GM18505 (cell line): ENCODE results near the gene CORO7.

Experiments used
- ATAC-seq: cut with Tn5 transposase; IDR thresholded peaks from one replicate; pipeline ENCODE4 v1.9.1; 2021; ENCODE audit not compliant: unreplicated experiment
- POLR2A ChIP-seq: IDR thresholded peaks from 4 replicates; pipeline ENCODE4 v1.6.1; 2011; ENCODE audit warnings: borderline replicate concordance; ENCODE audit not compliant: insufficient read depth, insufficient read length; ENCODE audit errors: extremely low read depth

The CORO7 gene

GRCh38 chr16:4435337-4436067 lies 19.1 kb upstream of the CORO7 start:
- TF ChIP-seq POLR2A: no peak
- ATAC-seq: no peak

GRCh38 chr16:4433914-4434787 lies 17.8 kb upstream of the CORO7 start:
- no peak for TF ChIP-seq POLR2A
- ATAC-seq: no peak

GRCh38 chr16:4433228-4433627 lies 16.8 kb upstream of the CORO7 start:
- ATAC-seq: no peak
- no peak for TF ChIP-seq POLR2A

GRCh38 chr16:4431023-4431422 lies 14.6 kb upstream of the CORO7 start:
- ATAC-seq: no peak
- no peak for TF ChIP-seq POLR2A

GRCh38 chr16:4428500-4428899 lies 12.1 kb upstream of the CORO7 start:
- no peak for TF ChIP-seq POLR2A
- ATAC-seq: no peak

GRCh38 chr16:4426722-4427372 lies 10.5 kb upstream of the CORO7 start:
- ATAC-seq: no peak
- no peak for TF ChIP-seq POLR2A

- ATAC-seq: peak; percentile 34
- no peak for TF ChIP-seq POLR2A
Measured at GRCh38 chr16:4426021-4426684, 9.8 kb upstream of the CORO7 start.

GRCh38 chr16:4425378-4426020 lies 9.1 kb upstream of the CORO7 start, which contains the start of gene DNAJA3:
Gene DNAJA3, plus strand, starts transcription at chr16:4425868. Its CDS starts 14 bp downstream, at chr16:4425882.
- peak; percentile 88 for ATAC-seq
- peak; percentile 97 for TF ChIP-seq POLR2A

- TF ChIP-seq POLR2A: no peak
- no peak for ATAC-seq
Measured at GRCh38 chr16:4420505-4421105, 4.2 kb upstream of the CORO7 start.

- ATAC-seq: no peak
- TF ChIP-seq POLR2A: no peak
Measured at GRCh38 chr16:4419402-4419959, 3.1 kb upstream of the CORO7 start.

GRCh38 chr16:4415538-4416199 lies 727 bp downstream of the CORO7 start:
- no peak for TF ChIP-seq POLR2A
- ATAC-seq: no peak

- no peak for TF ChIP-seq POLR2A
- ATAC-seq: peak; percentile 57
Measured at GRCh38 chr16:4414187-4414917, 2.0 kb downstream of the CORO7 start.
